HG03439 (cell line): ENCODE data around the gene FDXR.
"Not testable (repeated sequence)": the region's sequence is repeated elsewhere in the genome, so short reads cannot be mapped to it uniquely, and the experiment has no call there.

Experiments
- ATAC-seq: cut with Tn5 transposase; IDR thresholded peaks from one replicate; pipeline ENCODE4 v1.9.1; 2021; ENCODE audit warnings: mild to moderate bottlenecking, moderate library complexity; ENCODE audit not compliant: unreplicated experiment

Gene FDXR, protein sequence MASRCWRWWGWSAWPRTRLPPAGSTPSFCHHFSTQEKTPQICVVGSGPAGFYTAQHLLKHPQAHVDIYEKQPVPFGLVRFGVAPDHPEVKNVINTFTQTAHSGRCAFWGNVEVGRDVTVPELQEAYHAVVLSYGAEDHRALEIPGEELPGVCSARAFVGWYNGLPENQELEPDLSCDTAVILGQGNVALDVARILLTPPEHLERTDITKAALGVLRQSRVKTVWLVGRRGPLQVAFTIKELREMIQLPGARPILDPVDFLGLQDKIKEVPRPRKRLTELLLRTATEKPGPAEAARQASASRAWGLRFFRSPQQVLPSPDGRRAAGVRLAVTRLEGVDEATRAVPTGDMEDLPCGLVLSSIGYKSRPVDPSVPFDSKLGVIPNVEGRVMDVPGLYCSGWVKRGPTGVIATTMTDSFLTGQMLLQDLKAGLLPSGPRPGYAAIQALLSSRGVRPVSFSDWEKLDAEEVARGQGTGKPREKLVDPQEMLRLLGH

DNA sequence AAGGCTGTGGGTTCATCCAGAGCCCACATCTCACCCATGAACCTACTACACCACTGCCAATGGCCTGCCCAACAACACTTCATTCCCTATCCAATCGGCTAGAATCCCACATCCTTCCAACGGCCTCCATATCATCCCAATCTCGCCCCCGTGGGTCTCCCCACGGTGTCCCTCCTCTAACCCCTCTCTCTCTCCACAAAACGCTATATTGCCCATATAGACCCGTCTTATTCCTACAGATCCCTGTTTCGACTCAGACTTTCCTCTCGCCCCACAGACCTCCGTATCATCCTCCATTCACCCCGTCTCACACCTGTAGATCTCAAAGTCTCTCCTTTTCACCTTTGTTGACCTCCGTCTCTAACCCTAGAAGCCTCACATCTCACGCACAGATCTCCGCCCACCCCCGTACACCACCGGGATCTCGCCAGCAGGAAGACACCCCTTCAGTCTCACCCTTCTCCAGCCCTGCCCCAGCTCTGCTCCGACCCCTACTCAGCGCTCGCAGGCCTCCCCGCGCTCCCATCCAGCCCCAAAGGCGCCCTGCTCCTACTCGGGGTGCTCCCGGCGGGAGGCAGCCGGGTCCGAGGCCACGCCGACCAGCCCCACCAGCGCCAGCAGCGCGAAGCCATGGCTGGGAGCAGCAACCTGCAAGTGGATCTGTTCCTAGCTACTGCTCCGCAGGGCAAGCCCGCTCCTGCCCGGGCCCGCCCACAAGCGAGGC, at the start of gene FDXR:
Gene FDXR, minus strand, starts transcription at position 682 of the 724 bp plus-strand sequence. Its CDS starts 50 bp downstream, at position 632.
- ATAC-seq, result peak; percentile 27

GRCh38 chr17:74922172-74922571, 49.4 kb upstream of the FDXR start:
- ATAC-seq, result no peak

DNA sequence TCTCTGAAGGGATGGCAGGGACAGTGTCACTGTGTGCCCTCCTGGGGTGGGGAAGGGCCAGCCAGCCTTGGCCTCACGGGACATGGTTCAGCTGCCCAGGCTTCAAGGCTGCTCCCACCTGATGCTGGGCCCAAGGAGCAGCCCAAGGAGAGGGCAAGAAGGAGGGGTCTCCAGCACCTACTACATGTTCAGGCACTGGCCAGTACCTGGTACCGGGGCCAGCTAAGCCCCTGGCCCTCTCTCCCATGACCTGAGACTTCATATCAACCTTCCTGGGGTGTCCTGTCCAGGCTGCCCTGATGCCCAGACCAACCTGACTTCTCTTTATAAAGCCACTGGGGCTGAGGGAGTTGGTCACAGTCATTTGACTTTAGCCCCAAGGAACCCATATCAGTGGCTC, 49.0 kb upstream of the FDXR start:
- ATAC-seq, result no peak

DNA sequence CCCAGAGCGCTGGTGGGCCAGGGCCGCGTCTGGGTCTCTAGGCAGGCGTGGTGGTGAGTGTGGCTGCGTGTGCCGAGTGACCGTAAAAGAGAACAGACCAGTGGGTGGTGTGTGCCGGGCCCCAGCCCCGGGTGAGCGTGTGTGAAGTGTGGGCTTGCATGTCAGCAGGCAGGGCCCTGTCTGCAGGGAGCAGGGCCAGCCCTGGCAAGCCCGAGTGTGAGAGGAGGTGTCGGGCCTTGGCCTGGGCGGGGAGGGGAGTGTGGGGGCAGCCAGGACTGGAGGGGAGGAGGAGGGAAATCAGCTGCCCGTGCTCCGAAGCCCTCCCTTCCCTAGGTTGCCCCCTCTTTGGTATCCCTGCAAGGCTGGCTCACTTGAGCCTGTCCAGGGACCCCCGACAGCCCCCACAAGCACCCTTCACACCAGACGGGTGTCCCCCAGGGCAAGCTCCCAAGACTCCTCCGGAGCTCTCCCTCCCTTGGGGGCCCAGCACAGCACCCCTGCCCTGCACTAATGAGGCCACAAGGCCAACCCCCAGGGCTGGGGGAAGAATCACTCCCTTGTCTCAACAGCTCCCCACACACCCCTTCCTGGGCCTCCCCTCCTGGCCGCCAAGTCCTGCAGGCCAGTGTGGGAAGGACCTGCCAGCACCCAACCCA, 48.4 kb upstream of the FDXR start:
- no peak for ATAC-seq

DNA sequence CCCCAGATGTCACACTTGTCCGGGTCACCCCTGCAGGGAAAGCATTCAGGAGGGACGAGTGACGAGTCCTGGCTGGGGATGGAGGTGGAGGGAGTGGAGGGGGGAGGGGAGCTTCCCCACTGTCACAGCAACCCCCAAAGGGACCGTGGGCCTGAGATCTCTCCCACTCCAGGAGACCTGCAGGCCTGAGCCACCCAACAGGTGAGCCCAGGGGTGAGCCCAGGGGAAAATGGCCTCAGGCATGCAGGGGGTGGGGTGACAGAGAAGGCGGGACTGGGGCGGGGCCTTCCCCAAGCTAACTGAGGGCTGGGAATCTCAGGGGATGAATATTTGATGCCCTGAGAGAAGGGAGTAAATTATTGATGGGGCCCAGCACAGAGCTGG, 47.8 kb upstream of the FDXR start:
- ATAC-seq, result no peak

DNA sequence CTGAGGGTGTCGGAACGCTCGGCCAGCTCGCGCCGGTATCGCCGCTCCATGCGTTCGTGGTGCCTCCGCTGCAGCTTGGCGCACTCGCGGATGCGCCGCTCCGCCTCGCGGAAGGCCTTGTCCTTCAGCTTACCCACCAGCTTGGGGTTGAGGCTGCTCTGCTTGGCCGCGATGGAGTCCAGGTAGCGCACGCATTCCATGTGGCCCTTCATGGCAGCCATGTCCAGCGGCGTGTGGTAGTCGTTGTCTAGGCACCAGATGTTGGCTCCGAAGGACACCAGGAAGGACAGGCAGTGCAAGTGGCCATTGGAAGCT, 47.5 kb upstream of the FDXR start:
- ATAC-seq, result no peak

GRCh38 chr17:74919440-74920305, 46.9 kb upstream of the FDXR start:
- no peak for ATAC-seq

GRCh38 chr17:74918906-74919305, 46.1 kb upstream of the FDXR start:
- no peak for ATAC-seq

DNA sequence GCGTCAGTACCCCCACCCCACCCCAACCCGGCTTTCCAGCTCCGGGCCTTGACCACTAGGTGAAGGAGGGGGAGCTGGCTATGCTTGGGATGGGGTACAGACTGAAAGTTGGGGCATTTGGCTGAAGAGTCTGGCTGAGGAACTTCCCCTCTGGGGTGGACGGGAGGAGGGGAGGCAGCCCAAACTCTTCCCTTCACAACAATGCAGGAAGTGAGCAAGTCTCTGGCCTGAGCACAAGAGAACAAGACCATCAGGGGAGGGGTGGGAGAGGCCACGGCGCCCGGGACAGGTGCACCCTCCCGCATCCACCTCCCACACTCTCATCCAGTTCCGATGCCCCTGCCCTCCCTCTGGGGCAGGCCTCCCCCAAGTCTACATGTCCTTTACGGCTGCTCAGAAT, 44.6 kb upstream of the FDXR start:
- no peak for ATAC-seq

DNA sequence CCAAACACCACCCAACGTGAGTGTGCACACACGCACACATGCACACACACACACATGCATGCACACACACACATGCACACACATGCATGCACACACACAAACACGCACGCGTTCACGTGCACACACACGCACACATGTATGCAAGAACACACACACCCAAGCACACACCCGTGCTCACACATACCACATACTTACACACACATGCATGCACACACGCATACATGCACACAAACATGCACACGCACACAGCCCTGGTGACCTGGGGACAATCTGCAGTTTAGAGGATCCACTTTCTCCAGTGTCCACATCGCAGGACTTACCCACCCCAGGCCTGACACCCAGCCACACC, 44.0 kb upstream of the FDXR start:
- ATAC-seq, result no peak

DNA sequence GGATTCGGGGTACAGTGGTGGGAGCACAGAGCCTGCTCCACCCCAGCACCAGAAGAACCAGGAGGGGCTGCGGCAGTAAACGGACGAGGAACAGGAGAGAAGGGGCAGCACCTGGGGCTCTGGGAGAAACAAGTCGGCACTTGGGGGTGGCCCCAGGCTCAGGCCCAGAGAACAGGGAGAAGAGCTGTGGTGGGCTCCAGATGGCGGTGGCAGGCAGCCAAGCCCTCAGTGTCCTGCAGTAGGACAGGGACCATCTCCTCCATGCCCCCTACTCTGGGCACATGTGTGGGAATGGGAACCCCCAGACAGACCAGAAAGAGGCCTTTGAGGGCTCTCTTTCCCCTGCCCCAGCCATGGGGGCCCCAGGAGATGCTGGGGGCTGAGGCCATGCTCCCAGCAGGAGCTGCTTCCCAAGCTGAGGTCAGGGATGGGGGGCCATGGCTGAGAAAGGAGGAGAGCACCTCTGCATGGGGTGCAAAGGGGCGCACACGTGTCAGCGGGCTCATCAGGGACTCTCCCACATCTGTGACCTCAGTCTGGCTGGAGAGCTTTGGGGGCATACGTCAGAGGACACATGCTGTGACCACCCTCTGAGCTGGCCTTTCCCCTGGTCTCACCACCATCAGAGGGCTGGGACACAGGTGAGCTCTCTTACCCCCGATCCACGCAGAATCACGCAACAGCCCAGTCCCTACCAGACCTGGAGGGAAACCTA, 43.5 kb upstream of the FDXR start:
- no peak for ATAC-seq

GRCh38 chr17:74911423-74911822, 38.6 kb upstream of the FDXR start:
- not testable (repeated sequence) for ATAC-seq

DNA sequence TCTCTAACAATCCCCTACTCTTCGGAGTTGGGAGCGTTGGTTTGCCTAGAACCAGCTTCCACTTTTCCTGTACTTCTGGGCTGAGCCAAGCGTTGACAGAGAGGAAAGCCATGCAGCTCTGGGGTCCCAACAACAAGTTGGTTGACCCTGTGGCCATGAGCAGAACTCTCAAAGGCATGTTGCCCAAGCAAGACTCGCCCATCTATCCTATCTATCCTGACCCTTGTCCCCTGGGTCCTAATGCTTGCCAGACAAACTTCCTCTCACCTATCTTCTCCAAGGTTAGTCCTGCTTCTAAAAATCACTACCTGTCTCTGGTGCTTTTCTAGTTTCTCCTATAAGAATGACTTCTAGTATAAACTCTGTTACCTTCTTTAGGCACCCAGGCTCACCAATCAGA, 36.3 kb upstream of the FDXR start:
- ATAC-seq, result not testable (repeated sequence)

DNA sequence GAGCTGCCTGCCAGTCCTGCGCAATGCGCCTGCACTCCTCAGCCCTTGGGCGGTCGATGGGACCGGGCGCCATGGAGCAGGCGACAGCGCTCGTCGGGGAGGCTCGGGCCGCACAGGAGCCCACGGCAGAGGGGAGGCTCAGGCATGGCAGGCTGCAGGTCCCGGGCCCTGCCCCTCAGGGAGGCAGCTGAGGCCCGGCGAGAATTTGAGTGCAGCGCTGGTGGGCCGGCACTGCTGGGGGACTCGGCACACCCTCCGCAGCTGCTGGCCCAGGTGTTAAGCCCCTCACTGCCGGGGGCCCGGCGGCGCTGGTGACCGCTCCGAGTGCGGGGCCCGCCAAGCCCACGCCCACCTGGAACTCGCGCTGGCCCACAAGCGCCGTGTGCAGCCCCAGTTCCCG, 34.2 kb upstream of the FDXR start:
- ATAC-seq, result no peak

DNA sequence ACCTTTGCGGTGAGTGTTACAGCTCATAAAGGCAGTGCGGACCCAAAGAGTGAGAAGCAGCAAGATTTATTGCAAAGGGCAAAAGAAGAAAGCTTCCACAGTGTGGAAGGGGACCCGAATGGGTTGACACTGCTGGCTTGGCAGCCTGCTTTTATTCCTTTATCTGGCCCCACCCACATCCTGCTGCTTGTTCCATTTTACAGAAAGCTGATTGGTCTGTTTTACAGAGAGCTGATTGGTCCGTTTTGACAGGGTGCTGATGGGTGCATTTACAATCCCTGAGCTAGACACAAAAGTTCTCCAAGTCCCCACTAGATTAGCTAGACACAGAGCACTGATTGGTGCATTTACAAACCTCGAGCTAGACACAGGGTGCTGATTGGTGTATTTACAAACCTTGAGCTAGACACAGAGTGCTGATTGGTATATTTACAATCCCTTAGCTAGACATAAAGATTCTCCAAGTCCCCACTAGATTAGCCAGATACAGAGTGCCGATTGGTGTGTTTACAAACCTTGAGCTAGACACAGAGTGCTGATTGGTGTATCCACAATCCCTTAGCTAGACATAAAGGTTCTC, 33.5 kb upstream of the FDXR start:
- not testable (repeated sequence) for ATAC-seq

DNA sequence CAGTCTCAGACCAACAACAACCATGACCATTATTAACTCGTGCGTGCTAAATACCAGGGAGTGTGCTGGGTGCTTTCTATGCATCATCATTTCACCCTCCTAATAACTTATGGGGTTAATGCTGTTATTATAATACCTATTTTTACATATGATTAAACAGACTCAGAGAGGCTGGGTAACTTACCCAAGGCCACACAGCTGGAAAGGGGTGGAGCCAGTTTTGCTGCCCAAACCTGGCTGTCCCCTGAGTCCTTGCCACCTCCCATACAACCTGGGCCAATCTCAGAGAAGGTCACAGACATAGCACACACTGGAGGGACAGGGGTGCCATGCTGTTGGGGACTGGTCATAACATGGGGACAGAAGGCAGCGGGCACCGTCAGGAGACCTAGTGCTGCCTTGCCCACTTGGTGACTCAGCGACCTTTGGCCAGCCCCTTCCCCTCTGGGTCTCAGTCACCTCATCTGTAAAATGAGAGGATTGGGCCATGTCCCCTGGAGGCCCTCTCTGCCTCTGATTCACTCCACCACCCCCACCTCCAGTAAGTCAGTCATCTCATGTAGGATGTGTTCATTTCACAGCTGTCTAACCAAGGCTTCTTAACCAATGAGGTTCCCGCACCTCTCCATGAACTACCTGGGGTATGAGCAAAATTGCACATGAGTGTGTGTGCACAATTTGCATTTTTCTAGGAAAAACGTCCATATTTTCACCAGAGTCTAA, 32.1 kb upstream of the FDXR start:
- no peak for ATAC-seq

DNA sequence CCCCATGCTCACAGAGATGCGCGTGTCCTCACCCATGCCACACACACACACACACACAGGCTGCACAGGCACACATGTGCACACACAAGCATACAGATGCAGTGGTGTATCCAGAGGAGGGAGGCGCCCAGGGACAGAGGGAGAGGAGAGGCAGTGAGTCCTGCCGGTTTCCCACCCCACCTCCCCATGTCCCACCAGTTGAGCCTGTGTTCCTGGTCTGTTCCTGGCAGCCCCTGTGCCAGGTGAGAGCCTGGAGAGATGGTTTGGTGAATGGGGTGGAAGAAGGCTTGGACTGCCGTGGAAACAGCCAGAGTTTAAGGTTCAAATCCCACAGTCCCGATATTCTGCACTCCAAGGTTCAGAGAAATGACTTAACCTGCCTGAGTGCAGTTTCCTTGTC, 30.9 kb upstream of the FDXR start:
- no peak for ATAC-seq

DNA sequence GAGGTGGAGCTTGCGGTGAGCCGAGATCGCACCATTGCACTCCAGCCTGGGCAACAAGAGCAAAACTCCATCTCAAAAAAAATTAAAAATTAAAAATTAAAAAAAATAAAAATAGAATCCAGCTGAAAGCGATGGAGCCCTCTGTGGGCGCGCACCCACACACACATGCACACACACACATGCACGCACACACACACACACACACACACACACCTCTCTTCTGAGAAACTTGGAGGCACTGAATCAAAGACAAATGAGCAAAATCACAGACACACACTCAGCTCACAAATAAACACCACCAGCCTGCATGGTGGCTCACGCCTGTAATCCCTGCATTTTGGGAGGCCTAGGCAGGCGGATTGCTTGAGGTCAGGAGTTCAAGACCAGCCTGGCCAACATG, 30.2 kb upstream of the FDXR start:
- ATAC-seq, result no peak

DNA sequence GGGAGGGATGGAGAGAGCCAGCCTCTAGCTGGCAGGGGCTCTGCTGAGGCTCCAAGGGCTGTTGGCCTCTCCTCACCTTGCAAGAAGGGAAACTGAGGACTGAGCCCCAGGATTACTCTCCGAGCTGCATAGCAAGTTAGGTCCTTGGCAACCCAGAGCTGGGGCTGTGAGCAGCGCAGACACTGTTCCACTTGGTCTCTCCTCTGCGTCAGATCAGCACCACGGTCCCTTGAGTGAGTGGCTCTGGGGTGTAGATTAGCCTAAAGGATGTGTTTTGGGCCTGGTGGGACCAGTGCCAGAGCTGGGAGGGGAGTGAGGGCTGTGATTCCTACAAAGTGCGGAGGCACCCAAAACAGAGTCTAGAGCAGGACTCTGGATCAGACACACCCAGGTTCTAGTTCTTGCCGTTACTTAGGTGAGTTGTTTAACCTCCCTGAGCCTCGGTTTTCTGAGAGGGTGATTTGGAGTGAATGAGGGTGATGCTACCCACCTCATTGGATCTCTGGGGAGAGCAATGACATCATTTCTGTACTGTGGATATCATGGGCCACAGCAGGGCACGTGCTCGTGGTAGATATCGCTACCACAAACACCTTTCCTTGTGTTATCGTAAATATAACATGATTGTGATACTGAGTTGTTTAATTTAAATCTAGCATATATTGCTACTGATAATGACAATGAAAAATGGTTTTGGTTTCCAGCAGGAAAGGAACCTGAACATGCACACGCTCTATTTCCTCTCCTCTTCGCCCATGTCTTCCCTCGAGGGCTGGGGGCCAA, 28.8 kb upstream of the FDXR start:
- no peak for ATAC-seq
